Measurements from ENCODE around the gene POTEF.
A peak's percentile ranks its signal among the peaks of the same experiment; 100 is the strongest.
"Not testable (repeated sequence)": the region's sequence is repeated elsewhere in the genome, so short reads cannot be mapped to it uniquely, and the experiment has no call there.

Gene POTEF

GRCh38 chr2:130129120-130129829 is at the start of gene POTEF:
Gene POTEF, minus strand, starts transcription at chr2:130129222. Its CDS starts 8,707 bp downstream, at chr2:130120515.
- not testable (repeated sequence) for DNase-seq

GRCh38 chr2:130174866-130175265 is 45.8 kb upstream of the POTEF start:
- DNase-seq: not testable (repeated sequence)

GRCh38 chr2:130169896-130170295 is 40.9 kb upstream of the POTEF start:
- DNase-seq: no peak

DNA sequence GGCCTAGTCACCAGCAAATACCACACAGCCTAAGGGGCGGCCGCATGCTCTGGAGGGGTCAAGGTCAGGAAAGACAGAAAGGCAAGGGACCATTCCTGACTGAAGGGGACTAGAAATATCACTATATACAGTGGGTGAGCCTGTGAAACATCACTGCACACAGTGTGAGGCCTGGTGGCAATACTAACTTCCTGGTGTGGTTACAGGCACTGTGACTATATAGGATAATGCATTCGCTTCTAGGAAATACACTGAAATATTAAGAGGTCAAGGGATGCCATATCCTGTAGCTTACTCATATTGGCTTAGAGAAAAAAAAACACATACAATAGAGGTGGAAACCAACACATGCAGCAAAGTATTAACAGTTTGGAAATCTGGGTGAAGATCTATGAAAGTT is 40.1 kb upstream of the POTEF start:
- DNase-seq: not testable (repeated sequence)

DNA sequence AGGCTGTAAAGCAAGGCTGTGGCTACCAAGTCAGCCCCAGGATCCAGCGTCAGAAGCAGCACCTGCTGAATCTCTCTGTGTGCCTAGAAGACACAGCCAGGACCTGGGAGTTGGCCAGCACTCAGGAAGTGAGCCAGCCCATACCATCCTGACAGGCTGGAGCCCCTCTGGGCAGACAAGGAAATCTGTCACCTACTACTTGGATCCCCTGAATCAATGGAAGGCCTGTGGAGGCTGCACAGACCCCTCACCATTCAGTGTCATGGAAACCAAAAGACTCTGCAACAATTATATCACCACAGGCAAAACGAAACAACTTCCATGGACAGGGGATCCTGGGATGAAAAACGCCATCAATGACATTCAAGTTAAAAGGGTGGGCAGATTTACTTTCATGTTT is 37.6 kb upstream of the POTEF start:
- DNase-seq: not testable (repeated sequence)

- DNase-seq: no peak
These were observed 36.4 kb upstream of the POTEF start for GRCh38 chr2:130165293-130166016.

- DNase-seq: no peak
These were observed 33.9 kb upstream of the POTEF start for GRCh38 chr2:130162968-130163367.

GRCh38 chr2:130162486-130162885 is 33.5 kb upstream of the POTEF start:
- not testable (repeated sequence) for DNase-seq

DNA sequence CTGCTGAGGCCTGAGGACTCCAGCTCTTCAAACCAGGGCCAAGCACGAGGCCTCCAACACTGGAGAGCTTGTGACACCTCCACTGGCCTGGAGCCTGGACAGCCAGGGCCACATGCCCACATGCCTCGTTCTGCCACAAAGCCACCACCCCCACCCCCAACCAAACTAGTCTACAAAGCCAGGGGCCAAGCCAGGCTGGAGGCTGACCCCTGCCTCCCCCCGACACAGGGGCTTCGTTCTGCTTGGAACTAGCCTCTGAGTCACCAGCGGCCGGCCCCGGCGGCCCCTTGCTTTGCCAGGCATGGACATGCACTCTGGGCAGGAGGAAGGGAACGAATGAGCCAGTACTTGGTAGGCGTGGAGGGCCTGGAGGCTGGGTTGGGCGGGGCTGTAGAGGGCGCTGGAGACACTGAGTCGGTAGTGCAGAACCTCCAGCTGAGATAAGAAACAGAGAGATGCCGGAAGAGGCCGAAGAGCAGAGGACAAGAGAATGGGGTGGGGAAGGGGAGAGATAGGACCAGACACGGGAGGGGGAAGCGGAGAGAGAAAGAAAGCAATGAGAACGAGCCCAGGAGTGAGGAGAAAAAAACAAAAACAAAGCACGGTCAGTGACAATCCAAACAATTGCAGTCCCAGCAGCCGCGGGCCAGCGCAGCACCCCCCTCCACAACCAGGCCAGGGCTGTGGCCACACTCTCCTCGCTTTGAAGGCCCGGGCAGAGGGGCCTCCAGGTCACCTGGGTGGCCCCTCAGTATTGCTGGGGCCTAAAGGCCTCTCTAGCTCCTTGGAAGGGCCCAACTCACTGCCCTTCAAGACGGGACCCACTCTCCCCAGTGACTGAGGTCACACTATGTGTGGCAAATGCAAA is 32.0 kb upstream of the POTEF start:
- not testable (repeated sequence) for DNase-seq

GRCh38 chr2:130160131-130160530 is 31.1 kb upstream of the POTEF start:
- DNase-seq: no peak

- not testable (repeated sequence) for DNase-seq
These were observed 30.4 kb upstream of the POTEF start for GRCh38 chr2:130159376-130159775.

GRCh38 chr2:130158631-130159030 is 29.6 kb upstream of the POTEF start:
- DNase-seq: no peak

- peak; percentile 80 for DNase-seq
These were observed 28.9 kb upstream of the POTEF start for GRCh38 chr2:130157825-130158514.

DNA sequence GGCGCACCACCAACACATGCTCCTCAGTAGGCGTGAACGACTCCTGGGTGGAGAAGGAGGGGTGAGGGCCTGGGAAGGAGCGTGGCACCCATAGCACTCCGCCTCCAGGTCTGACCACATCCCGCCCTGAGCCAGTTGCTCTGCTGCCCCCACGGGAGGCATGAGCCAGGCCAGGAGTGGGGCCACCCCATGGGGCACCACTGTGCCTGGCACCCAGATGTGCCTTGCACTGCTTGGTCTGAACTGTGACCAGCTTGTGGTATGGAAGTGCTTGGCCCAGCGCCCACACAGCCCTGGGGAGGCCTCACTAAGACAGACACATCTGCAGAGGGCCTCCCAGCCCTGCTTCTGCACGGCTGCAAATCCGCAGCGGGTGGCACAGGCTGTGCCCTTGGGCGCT is 28.3 kb upstream of the POTEF start:
- peak; percentile 73 for DNase-seq

- no peak for DNase-seq
These were observed 27.6 kb upstream of the POTEF start for GRCh38 chr2:130156624-130157004.

DNA sequence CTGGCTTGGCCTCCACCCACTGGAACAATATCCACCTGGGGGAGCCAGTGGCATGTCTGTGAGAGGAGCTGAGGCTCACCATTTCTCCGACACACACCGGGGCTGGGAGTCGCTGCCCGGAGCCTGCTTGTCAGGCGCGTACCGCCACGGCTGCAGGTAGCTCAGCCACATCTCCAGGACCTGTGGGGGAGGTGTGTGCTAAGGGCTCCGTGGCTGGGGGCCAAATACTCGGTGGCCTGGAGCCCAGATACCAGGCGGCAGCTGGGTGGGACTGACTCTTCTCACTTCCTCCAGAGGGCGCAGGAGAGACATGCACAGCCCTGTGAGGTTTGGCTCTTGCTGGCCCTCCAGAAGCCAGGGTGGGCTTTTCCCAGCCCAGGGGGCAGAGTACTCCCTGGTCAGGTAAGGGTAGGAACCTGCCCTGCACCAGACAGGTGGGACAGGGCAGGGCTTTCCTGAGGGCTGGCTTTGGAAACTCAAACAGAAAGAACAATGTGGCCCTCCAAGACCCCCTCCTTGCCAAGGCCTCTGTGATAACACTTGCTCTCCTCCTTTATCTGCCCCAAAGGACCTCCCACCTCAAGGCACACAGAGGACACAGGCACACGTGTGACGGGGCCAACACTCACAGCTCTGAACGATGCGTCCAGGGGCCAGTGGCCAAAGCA is 27.1 kb upstream of the POTEF start:
- DNase-seq: peak; percentile 7

DNA sequence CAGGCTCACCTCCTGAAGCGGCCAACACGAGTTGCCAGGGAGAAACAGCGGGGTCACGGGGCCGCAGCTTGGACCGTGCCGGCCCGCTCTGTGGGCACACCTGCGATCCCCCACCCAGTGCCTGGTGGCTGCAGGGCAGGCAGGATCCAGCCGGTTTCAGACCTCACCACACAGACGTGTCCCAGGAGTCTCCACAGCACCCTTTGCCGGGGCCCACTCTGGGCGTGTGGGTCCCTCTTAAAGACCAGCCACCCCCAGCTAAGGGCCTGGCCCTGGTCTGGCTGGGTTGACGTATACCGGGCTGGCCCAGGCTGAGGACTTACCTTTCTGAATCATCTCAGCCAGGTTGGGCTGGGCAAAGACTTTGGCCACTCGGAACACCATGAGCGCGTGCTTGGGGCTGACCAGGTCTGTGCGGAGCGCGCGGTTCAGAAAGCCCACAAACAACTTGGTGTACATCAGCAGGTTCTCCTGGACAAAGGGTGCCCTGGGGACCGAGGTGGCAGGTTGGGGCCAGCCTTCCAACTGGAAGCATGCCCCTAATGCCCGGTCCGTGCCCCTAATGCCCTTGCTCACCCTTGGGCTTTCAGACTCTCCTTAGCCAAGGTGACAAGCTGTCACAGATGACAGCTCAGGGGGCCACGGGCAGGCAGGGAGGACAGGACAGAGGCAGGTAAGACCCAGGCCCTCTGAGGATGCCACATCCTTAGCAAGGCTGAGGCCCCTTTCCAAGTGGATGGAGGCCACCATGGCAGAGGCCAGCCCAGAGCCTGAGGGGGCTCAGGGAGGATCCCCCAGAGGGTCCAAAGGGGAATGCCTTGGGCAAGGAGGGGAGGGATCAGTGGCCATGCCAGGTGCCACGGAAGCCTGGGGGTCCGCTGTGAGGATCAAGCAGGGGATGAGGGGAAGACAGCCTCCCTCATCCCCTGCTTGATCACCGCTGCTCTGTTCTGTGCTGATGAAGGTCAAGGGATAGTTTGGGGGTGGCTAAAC is 26.0 kb upstream of the POTEF start:
- DNase-seq: no peak

DNA sequence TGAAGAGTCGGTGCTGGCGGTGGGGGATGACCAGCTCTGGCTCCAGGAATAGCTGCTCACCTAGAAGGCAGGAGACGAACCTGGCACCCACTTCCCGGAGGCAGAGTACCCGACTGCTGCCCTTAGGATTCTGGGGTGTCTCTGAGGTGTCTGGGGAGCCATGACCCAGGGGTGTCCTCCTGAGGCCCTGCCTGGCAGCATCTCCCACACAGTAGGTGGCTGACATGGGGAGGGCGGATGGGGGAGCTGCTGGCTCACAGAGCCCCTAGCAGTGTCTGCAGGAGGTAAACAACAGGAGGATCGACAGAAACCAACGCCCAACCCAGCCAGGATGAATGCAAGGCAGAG is 25.4 kb upstream of the POTEF start:
- not testable (repeated sequence) for DNase-seq

DNA sequence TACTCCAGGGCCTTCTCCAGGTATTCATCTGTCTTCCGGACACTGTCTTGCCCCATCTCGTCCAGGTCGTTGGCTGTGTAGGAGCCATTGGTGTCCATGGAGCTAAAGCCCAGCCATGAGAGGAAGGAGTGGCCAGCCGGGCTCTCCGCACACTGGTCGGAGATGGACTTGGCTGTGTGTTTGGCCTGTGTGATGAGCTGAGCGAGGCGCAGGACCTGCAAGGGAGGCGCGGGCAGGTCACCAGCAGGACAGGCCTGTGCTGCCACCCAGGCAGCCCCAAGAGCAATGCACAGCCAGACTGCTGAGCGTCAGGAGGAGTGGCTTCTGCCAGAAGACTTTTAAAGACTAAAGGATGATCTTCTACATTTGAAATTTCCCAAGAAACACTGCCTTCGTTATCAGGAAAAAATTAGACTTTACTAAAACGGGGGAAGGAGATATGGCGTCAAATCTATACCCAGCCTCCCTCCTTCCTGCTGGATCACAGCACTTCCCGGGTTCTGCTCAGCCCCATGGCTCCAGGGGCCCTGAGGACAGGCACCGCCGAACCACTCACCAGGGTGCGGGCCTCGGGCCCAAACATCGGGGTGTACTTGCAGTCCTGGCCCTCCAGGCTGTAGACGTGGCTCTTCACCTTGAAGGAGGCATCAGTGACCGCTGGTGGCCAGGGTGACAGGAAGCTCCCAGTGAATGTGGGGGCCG is 24.9 kb upstream of the POTEF start:
- not testable (repeated sequence) for DNase-seq

All from GF-D8 (cell line).